HepG2 (cell line): ENCODE results near the gene BDNF. TPM values are rescaled to one million over a fixed set of nuclear protein-coding genes. Genes with fewer than 3 reads are reported as not detected.

Source experiments
- ATAC-seq: fragments of 200-7000 bp; cut with Tn5 transposase; 3 replicates; pipeline ENCODE4 v1.9.1; 2020; ENCODE audit warnings: mild to moderate bottlenecking, moderate library complexity
- BruUV-seq: library from RNA; stranded (reverse); fragments of 400-500 nt; replicated peaks from 2 replicates; lab custom pipeline; 2021; lab: Mats Ljungman, UMichigan
- CTCF ChIA-PET: fragments of 300-600 bp; formaldehyde crosslinking; extraction: SDS; loops from one replicate; lab custom pipeline; 2021; ENCODE audit warnings: low total read pairs, inconsistent platforms, low intra/inter-chr PET ratio; lab: Yijun Ruan, JAX
- POLR2A ChIA-PET: fragments of 350-600 bp; sonication (Branson Sonifier 250); formaldehyde crosslinking; loops from one replicate; lab custom pipeline; 2020; ENCODE audit warnings: antibody characterized with exemption, inconsistent platforms; lab: Yijun Ruan, JAX
- DNase-seq: peaks from one replicate; pipeline ENCODE4 v3.0.0-alpha.2; 2015; ENCODE audit warnings: low spot score
- FAIRE-seq: peaks from 3 replicates; lab custom pipeline; 2011; peaks lifted over from hg19 to GRCh38; lab: Jason Lieb, UNC
- H2AFZ ChIP-seq: one replicate; pipeline ENCODE4 v1.6.1; 2011; ENCODE audit warnings: low read length, inconsistent platforms
- H3K27ac ChIP-seq: fragments of 300-600 bp; 3 replicates; pipeline ENCODE4 v1.8.0; 2011; ENCODE audit warnings: mixed run types, mild to moderate bottlenecking, mixed read lengths, low read length, inconsistent platforms; ENCODE audit not compliant: insufficient read depth; ENCODE audit errors: extremely low read length
- H3K27me3 ChIP-seq, 2 experiments: fragments of 200-600 bp in 1 of 2; 2 replicates in 1 of 2; 3 replicates in 1 of 2; pipeline versions ENCODE4 v1.6.0 to v1.8.0; 2011; ENCODE audit warnings: low read length in 2 of 2, mild to moderate bottlenecking in 2 of 2, moderate library complexity in 2 of 2, inconsistent platforms in 1 of 2; ENCODE audit not compliant: insufficient read depth in 2 of 2, control insufficient read depth in 1 of 2
- H3K36me3 ChIP-seq, 2 experiments: fragments of 200-600 bp in 1 of 2; replicated peaks in 1 of 2; 2 replicates in 1 of 2; 3 replicates in 1 of 2; pipeline versions ENCODE4 v1.5.1 to v1.8.0; 2011; ENCODE audit warnings: low read length in 2 of 2, inconsistent platforms in 1 of 2; ENCODE audit not compliant: insufficient read depth in 2 of 2, control insufficient read depth in 1 of 2
- H3K4me1 ChIP-seq: 2 replicates; pipeline ENCODE4 v1.5.1; 2012; ENCODE audit warnings: low read length, inconsistent platforms; ENCODE audit not compliant: insufficient read depth
- H3K4me2 ChIP-seq: 2 replicates; pipeline ENCODE4 v1.6.0; 2011; ENCODE audit warnings: low read depth, low read length, inconsistent platforms
- H3K4me3 ChIP-seq, 3 experiments: fragments of 200-600 bp in 1 of 3; sonication (generic), shearing (Covaris generic) in 1 of 3; replicated peaks in 1 of 3; 2 replicates each; pipeline ENCODE4 v1.5.1; 2011 to 2016; ENCODE audit warnings: low read length in 3 of 3, inconsistent platforms in 2 of 3, low read depth in 2 of 3, mild to moderate bottlenecking in 2 of 3, control low read depth in 1 of 3, mixed read lengths in 1 of 3; ENCODE audit not compliant: insufficient read depth in 1 of 3
- H3K79me2 ChIP-seq: one replicate; pipeline ENCODE4 v1.6.1; 2011; ENCODE audit warnings: low read length, inconsistent platforms; ENCODE audit not compliant: insufficient read depth
- H3K9ac ChIP-seq: 2 replicates; pipeline ENCODE4 v1.6.0; 2011; ENCODE audit warnings: mild to moderate bottlenecking, low read depth, low read length, inconsistent platforms; ENCODE audit not compliant: insufficient read depth
- H3K9me3 ChIP-seq: 2 replicates; pipeline ENCODE4 v1.5.1; 2012; ENCODE audit warnings: mild to moderate bottlenecking, low read length
- H4K20me1 ChIP-seq: 2 replicates; pipeline ENCODE4 v1.6.0; 2011; ENCODE audit warnings: inconsistent platforms, mild to moderate bottlenecking, low read length, moderate library complexity; ENCODE audit not compliant: insufficient read depth
- GABPA ChIP-seq, 2 experiments: IDR thresholded peaks; 2 replicates each; pipeline ENCODE4 v1.6.1; 2011 to 2016; ENCODE audit warnings: low read depth in 2 of 2, low read length in 1 of 2, missing biosample characterization in 1 of 2, missing genetic modification characterization in 1 of 2
- HNRNPLL ChIP-seq: fragments of 200-400 bp; formaldehyde crosslinking; IDR thresholded peaks from 2 replicates; pipeline ENCODE4 v1.6.1; 2017; ENCODE audit warnings: mild to moderate bottlenecking, low read depth, low read length; ENCODE audit not compliant: poor library complexity, severe bottlenecking
- HOXA3 ChIP-seq: sonication (generic); formaldehyde crosslinking; IDR thresholded peaks from 2 replicates; pipeline ENCODE4 v1.5.0; 2020; ENCODE audit warnings: missing genetic modification reagents
- KLF13 ChIP-seq: sonication (generic); formaldehyde crosslinking; IDR thresholded peaks from 2 replicates; pipeline ENCODE4 v1.4.0; 2020; ENCODE audit warnings: mild to moderate bottlenecking, missing genetic modification reagents
- NFKB2 ChIP-seq: sonication (generic); formaldehyde crosslinking; IDR thresholded peaks from 2 replicates; pipeline ENCODE4 v1.4.0; 2020; ENCODE audit warnings: missing genetic modification reagents, borderline replicate concordance
- PHF20 ChIP-seq: sonication (generic); formaldehyde crosslinking; IDR thresholded peaks from 2 replicates; pipeline ENCODE4 v1.5.0; 2020; ENCODE audit warnings: mild to moderate bottlenecking, missing genetic modification reagents
- RNF2 ChIP-seq: fragments of 450-650 bp; conservative IDR thresholded peaks from 2 replicates; pipeline ENCODE4 v1.6.1; 2016; ENCODE audit warnings: low read depth
- RXRA ChIP-seq: sonication (generic); formaldehyde crosslinking; IDR thresholded peaks from 2 replicates; pipeline ENCODE4 v1.5.1; 2020; ENCODE audit warnings: missing genetic modification reagents
- SMC3 ChIP-seq: IDR thresholded peaks from 2 replicates; pipeline ENCODE4 v1.6.1; 2011; ENCODE audit warnings: low read length, improper control_type of control experiment
- SRSF1 ChIP-seq: fragments of 200-400 bp; formaldehyde crosslinking; optimal IDR thresholded peaks from 2 replicates; pipeline ENCODE3; 2017; ENCODE audit warnings: mild to moderate bottlenecking, low read depth, low read length, moderate library complexity
- TP53 ChIP-seq: sonication (generic); formaldehyde crosslinking; conservative IDR thresholded peaks from 2 replicates; pipeline ENCODE4 v1.4.0; 2020; ENCODE audit warnings: missing genetic modification reagents
- ZFP91 ChIP-seq: sonication (generic); formaldehyde crosslinking; IDR thresholded peaks from 2 replicates; pipeline ENCODE4 v1.9.0; 2022; ENCODE audit warnings: missing genetic modification reagents, mild to moderate bottlenecking, borderline replicate concordance
- ZNF160 ChIP-seq: sonication (generic); formaldehyde crosslinking; IDR thresholded peaks from 2 replicates; pipeline ENCODE4 v1.8.0; 2022; ENCODE audit warnings: mild to moderate bottlenecking, inconsistent platforms, missing genetic modification reagents
- ZNF431 ChIP-seq: sonication (generic); formaldehyde crosslinking; IDR thresholded peaks from 2 replicates; pipeline ENCODE4 v1.9.0; 2022; ENCODE audit warnings: missing genetic modification reagents, low read depth, mild to moderate bottlenecking, borderline replicate concordance
- ZNF670 ChIP-seq: sonication (generic); formaldehyde crosslinking; IDR thresholded peaks from 2 replicates; pipeline ENCODE4 v1.8.0; 2022; ENCODE audit warnings: mild to moderate bottlenecking, missing genetic modification reagents, borderline replicate concordance
- ZSCAN25 ChIP-seq: sonication (generic); formaldehyde crosslinking; IDR thresholded peaks from 2 replicates; pipeline ENCODE4 v1.8.0; 2022; ENCODE audit warnings: mild to moderate bottlenecking, missing genetic modification reagents
- WGBS: methylation state at CpG from one replicate; pipeline ENCODE4 v1.1.6; 2017; ENCODE audit warnings: low lambda C conversion rate; 5-methylcytosine and 5-hydroxymethylcytosine counted together
- in situ Hi-C: cut with HindIII; loops from 2 replicates; pipeline ENCODE4 v1.10.0; 2017; ENCODE audit warnings: low pct_unique_long_range_greater_than_20kb; ENCODE audit not compliant: extremely low pct_ligation_motif_present
- intact Hi-C: fragments of 100-400 bp; cut with micrococcal nuclease; formaldehyde crosslinking; loops from one replicate; pipeline ENCODE4 v1.10.0; 2022; ENCODE audit not compliant: unreplicated experiment
- polyA plus RNA-seq, 8 experiments: library from polyadenylated mRNA; depleted of rRNA in 3 of 8; stranded (reverse) in 7 of 8; unstranded in 1 of 8; fragments of >200 nt; fragmentation: Illumina TruSeq in 4 of 8; extraction: Trizol in 4 of 8; gene quantifications; 2 replicates each; pipeline versions ENCODE4 v1.2.1 to v1.2.3, GENCODE V29; 2011 to 2016; ENCODE audit warnings: low read depth in 4 of 8, missing spikeins in 1 of 8, mixed read lengths in 1 of 8; ENCODE audit not compliant: insufficient read depth in 1 of 8
- total RNA-seq, 5 experiments: library from RNA; depleted of rRNA; stranded (reverse); fragments of >200 nt; fragmentation: Illumina TruSeq; extraction: Trizol; gene quantifications; 2 replicates each; pipeline ENCODE4 v1.2.3, GENCODE V29; 2016; ENCODE audit warnings: low read depth in 1 of 5
- TF ChIP-seq, protein P1 (sequence below), 2 experiments: sonication (generic) in 1 of 2; formaldehyde crosslinking in 1 of 2; IDR thresholded peaks; 2 replicates each; pipeline versions ENCODE4 v1.6.1 to v1.9.0; 2014 to 2022; ENCODE audit warnings: antibody characterized with exemption in 1 of 2, borderline replicate concordance in 1 of 2, inconsistent platforms in 1 of 2, low read depth in 1 of 2, missing genetic modification reagents in 1 of 2

BDNF gene
- total and polyA plus RNA-seq, 2 of the 13 experiments (the other 11 are each of a cell fraction or from before 2014, with no cell fraction given): 0.02 TPM; not detected in 1

DNA sequence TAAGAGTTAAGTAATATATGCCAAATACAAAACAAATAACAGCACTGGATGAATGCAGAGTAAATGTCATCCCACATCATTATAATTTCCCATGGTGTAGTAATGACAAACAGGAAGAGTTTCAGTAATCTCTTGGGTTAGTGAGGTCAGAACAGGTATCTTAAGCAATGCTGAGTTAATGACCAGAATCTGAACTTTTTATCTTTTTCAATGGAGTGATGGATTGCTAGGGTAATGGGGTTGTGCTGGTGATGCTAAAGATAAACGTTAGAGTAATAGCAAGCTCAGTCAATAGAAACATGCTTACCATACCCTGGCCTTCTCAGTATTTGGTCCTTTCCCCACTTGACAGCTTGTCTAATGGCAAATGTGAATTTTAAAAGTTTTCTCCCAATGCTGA lies 11.5 kb upstream of the BDNF start:
- Histone ChIP-seq H2AFZ (no peak overlapping the region), H3K79me2 (no peaks in the 10 kb centered on the region), H3K36me3 (no peaks in the 10 kb centered on the region), H4K20me1 (no peaks in the 10 kb centered on the region), H3K4me2 (no peak overlapping the region), H3K4me1 (no peaks in the 10 kb centered on the region), H3K27me3 (no peaks in the 10 kb centered on the region), H3K9me3 (no peaks in the 10 kb centered on the region), H3K27ac (no peak overlapping the region), H3K9ac (no peak overlapping the region), H3K4me3 (no peak overlapping the region)
- intact Hi-C loops: no loop called here
- ChIA-PET POLR2A (no interaction called here), CTCF (no interaction called here)
- WGBS: 17% methylated on average over 1 of the region's 1 CpG
- no peak for FAIRE-seq
- no peak for DNase-seq
- in situ Hi-C loops: no loop called here
- TF ChIP-seq TP53 (no peak), KLF13 (CRISPR knock-in tag) (no peak), ZSCAN25 (no peak), HNRNPLL (no peak), NFKB2 (CRISPR knock-in tag) (no peak), GABPA (IDR thresholded peaks at IDR 0.05; ENCODE audit: low read depth, low read length) (no peak), GABPA (CRISPR knock-in tag; IDR thresholded peaks at IDR 0.05; ENCODE audit: low read depth) (no peak), SRSF1 (no peak), SMC3 (no peak), ZFP91 (CRISPR knock-in tag) (no peak), RNF2 (no peak), ZNF160 (no peak), RXRA (CRISPR knock-in tag) (no peak), ZNF670 (no peak), ZNF431 (CRISPR knock-in tag) (no peak), PHF20 (CRISPR knock-in tag) (no peak), HOXA3 (no peak)
- TF ChIP-seq, protein P1, sequence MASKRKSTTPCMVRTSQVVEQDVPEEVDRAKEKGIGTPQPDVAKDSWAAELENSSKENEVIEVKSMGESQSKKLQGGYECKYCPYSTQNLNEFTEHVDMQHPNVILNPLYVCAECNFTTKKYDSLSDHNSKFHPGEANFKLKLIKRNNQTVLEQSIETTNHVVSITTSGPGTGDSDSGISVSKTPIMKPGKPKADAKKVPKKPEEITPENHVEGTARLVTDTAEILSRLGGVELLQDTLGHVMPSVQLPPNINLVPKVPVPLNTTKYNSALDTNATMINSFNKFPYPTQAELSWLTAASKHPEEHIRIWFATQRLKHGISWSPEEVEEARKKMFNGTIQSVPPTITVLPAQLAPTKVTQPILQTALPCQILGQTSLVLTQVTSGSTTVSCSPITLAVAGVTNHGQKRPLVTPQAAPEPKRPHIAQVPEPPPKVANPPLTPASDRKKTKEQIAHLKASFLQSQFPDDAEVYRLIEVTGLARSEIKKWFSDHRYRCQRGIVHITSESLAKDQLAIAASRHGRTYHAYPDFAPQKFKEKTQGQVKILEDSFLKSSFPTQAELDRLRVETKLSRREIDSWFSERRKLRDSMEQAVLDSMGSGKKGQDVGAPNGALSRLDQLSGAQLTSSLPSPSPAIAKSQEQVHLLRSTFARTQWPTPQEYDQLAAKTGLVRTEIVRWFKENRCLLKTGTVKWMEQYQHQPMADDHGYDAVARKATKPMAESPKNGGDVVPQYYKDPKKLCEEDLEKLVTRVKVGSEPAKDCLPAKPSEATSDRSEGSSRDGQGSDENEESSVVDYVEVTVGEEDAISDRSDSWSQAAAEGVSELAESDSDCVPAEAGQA (IDR thresholded peaks at IDR 0.05; ENCODE audit: low read depth): no peak
- TF ChIP-seq, protein P1 (CRISPR knock-in tag; IDR thresholded peaks at IDR 0.05; ENCODE audit: borderline replicate concordance): no peak
- BruUV-seq: no TSS peak
- no peak for ATAC-seq
